ENCODE measurements around the gene NID1.

GRCh38 chr1:236029428-236029940, 35.4 kb downstream of the NID1 start:
- no peak for TF ChIP-seq CTCF (IDR thresholded peaks at IDR 0.05; ENCODE audit: low read depth, low read length)
- no peak for TF ChIP-seq MAX (IDR thresholded peaks at IDR 0.05; ENCODE audit: low read depth, low read length)
- TF ChIP-seq POLR2A (IDR thresholded peaks at IDR 0.05; ENCODE audit: extremely low read depth, insufficient read length), result no peak
- no peak for TF ChIP-seq MYC (IDR thresholded peaks at IDR 0.05; ENCODE audit: low read depth, low read length)
